ENCODE data around the gene PTPRM.

The PTPRM gene

GRCh38 chr18:8231316-8231715 is 664.2 kb downstream of the PTPRM start:
- DNase-seq (ENCODE audit: low read depth in 2 of 2) = no peak

- no peak for DNase-seq (ENCODE audit: low read depth in 2 of 2)
Observed at GRCh38 chr18:8232791-8233190, 665.7 kb downstream of the PTPRM start.

- DNase-seq (ENCODE audit: low read depth in 2 of 2) = no peak
Observed at GRCh38 chr18:8235894-8236293, 668.8 kb downstream of the PTPRM start.

GRCh38 chr18:8238507-8238906 is 671.4 kb downstream of the PTPRM start:
- no peak for DNase-seq (ENCODE audit: low read depth in 2 of 2)

GRCh38 chr18:8241731-8242130 is 674.6 kb downstream of the PTPRM start:
- DNase-seq (ENCODE audit: low read depth in 2 of 2) = no peak

- DNase-seq (ENCODE audit: low read depth in 2 of 2) = no peak
Observed at GRCh38 chr18:8242151-8242696, 675.1 kb downstream of the PTPRM start.

GRCh38 chr18:8247700-8248099 is 680.6 kb downstream of the PTPRM start:
- no peak for DNase-seq (ENCODE audit: low read depth in 2 of 2)

GRCh38 chr18:8248576-8248975 is 681.5 kb downstream of the PTPRM start:
- no peak for DNase-seq (ENCODE audit: low read depth in 2 of 2)

GRCh38 chr18:8249811-8250210 is 682.7 kb downstream of the PTPRM start:
- DNase-seq (ENCODE audit: low read depth in 2 of 2) = peak; percentile 40 to 46

GRCh38 chr18:8252371-8252770 is 685.3 kb downstream of the PTPRM start:
- DNase-seq (ENCODE audit: low read depth in 2 of 2) = no peak

GRCh38 chr18:8253944-8254343 is 686.8 kb downstream of the PTPRM start:
- no peak for DNase-seq (ENCODE audit: low read depth in 2 of 2)

- DNase-seq (ENCODE audit: low read depth in 2 of 2) = no peak
Observed at GRCh38 chr18:8254654-8255053, 687.5 kb downstream of the PTPRM start.

- no peak for DNase-seq (ENCODE audit: low read depth in 2 of 2)
Observed at GRCh38 chr18:8257851-8258434, 690.8 kb downstream of the PTPRM start.

GRCh38 chr18:8260319-8260718 is 693.2 kb downstream of the PTPRM start:
- no peak for DNase-seq (ENCODE audit: low read depth in 2 of 2)

GRCh38 chr18:8260827-8261226 is 693.7 kb downstream of the PTPRM start:
- no peak for DNase-seq (ENCODE audit: low read depth in 2 of 2)

- DNase-seq (ENCODE audit: low read depth in 2 of 2) = no peak
Observed at GRCh38 chr18:8261651-8262091, 694.6 kb downstream of the PTPRM start.

- DNase-seq (ENCODE audit: low read depth in 2 of 2) = no peak
Observed at GRCh38 chr18:8262221-8262620, 695.1 kb downstream of the PTPRM start.

GRCh38 chr18:8264116-8264515 is 697.0 kb downstream of the PTPRM start:
- no peak for DNase-seq (ENCODE audit: low read depth in 2 of 2)

GRCh38 chr18:8264861-8265411 is 697.8 kb downstream of the PTPRM start:
- DNase-seq (ENCODE audit: low read depth in 2 of 2) = no peak

- no peak for DNase-seq (ENCODE audit: low read depth in 2 of 2)
Observed at GRCh38 chr18:8272254-8272653, 705.1 kb downstream of the PTPRM start.

- DNase-seq (ENCODE audit: low read depth in 2 of 2) = no peak
Observed at GRCh38 chr18:8274370-8274769, 707.3 kb downstream of the PTPRM start.

- no peak for DNase-seq (ENCODE audit: low read depth in 2 of 2)
Observed at GRCh38 chr18:8276406-8276805, 709.3 kb downstream of the PTPRM start.

- DNase-seq (ENCODE audit: low read depth in 2 of 2) = no peak
Observed at GRCh38 chr18:8277270-8277669, 710.2 kb downstream of the PTPRM start.

- DNase-seq (ENCODE audit: low read depth in 2 of 2) = no peak
Observed at GRCh38 chr18:8279346-8279745, 712.2 kb downstream of the PTPRM start.
